ENCODE results near the gene LDLRAD3. TPM values are rescaled to one million over a fixed set of nuclear protein-coding genes. Genes with fewer than 3 reads are reported as not detected.

The LDLRAD3 gene
- total and polyA plus RNA-seq, 8 donors, result 2.5 to 6.8 (median 5.6) TPM

DNA sequence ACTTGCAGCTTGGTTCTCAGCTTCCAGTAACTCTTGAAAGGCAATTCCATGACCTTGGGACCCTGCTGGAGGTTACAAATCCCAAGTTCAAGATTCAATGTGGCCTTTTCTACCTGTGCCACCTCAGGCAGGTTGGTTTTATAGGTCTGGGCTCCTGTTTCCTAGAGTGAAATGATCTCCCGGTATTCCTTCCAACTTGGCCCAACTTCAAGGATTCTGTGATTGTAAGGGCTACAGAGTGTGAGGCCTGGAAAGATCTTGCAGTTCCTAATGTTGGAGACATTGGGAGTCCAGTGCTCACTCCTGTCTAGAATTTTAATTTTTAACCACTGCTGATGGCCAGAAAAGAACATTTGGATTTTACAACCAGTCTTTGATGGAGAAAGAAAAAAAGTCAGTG is 91.6 kb downstream of the LDLRAD3 start:
- no peak for FAIRE-seq
- TF ChIP-seq, protein P1, sequence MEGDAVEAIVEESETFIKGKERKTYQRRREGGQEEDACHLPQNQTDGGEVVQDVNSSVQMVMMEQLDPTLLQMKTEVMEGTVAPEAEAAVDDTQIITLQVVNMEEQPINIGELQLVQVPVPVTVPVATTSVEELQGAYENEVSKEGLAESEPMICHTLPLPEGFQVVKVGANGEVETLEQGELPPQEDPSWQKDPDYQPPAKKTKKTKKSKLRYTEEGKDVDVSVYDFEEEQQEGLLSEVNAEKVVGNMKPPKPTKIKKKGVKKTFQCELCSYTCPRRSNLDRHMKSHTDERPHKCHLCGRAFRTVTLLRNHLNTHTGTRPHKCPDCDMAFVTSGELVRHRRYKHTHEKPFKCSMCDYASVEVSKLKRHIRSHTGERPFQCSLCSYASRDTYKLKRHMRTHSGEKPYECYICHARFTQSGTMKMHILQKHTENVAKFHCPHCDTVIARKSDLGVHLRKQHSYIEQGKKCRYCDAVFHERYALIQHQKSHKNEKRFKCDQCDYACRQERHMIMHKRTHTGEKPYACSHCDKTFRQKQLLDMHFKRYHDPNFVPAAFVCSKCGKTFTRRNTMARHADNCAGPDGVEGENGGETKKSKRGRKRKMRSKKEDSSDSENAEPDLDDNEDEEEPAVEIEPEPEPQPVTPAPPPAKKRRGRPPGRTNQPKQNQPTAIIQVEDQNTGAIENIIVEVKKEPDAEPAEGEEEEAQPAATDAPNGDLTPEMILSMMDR (IDR thresholded peaks at IDR 0.05), result no peak
- Histone ChIP-seq H3K9me3 (no peaks in the 10 kb centered on the region), H3K27me3 (no peaks in the 10 kb centered on the region), H3K4me1 (peaks cover 5 to 27% (median 22%) of the 10 kb centered on the region in 3 donors), H3K4me3 (no peak overlapping the region), H3K27ac (peak overlapping the region in 1 of 4 donors; percentile 14), H3K36me3 (no peaks in the 10 kb centered on the region)
- ATAC-seq, result peak; percentile 56 to 78 (median 66)
- intact Hi-C loops (cut with DNase I), result no loop called here
- DNase-seq, result peak in 2 of 6 donors; percentile 26 to 44
- WGBS, 2 donors, result 12 to 13% methylated on average over 1 of the region's 1 CpG

- FAIRE-seq, result no peak
- peak overlapping the region in 1 of 4 donors; percentile 15 for H3K27ac ChIP-seq
These were observed 92.1 kb downstream of the LDLRAD3 start for GRCh38 chr11:36035999-36036398.

GRCh38 chr11:36037031-36037430 is 93.2 kb downstream of the LDLRAD3 start:
- DNase-seq (peak; percentile 67 to 87 (median 78)), ATAC-seq (peak; percentile 82 to 89 (median 86)), FAIRE-seq (no peak)
- no peaks in the 10 kb centered on the region for H3K36me3 ChIP-seq
- H3K9me3 ChIP-seq, result no peaks in the 10 kb centered on the region
- H3K27ac ChIP-seq, result no peak overlapping the region
- intact Hi-C loops (cut with DNase I), result no loop called here
- H3K27me3 ChIP-seq, result no peaks in the 10 kb centered on the region
- H3K4me1 ChIP-seq, result peaks cover 5 to 27% (median 22%) of the 10 kb centered on the region in 3 donors
- WGBS, 2 donors, result 2 to 12% methylated on average over 7 of the region's 7 CpGs
- H3K4me3 ChIP-seq, result no peak overlapping the region
- TF ChIP-seq, protein P1 (IDR thresholded peaks at IDR 0.05), result no peak

More at GRCh38 chr11:36035999-36036398, 92.1 kb downstream of the LDLRAD3 start:
- Histone ChIP-seq H3K4me1 (peaks cover 5 to 27% (median 22%) of the 10 kb centered on the region in 3 donors), H3K36me3 (no peaks in the 10 kb centered on the region), H3K9me3 (no peaks in the 10 kb centered on the region), H3K4me3 (no peak overlapping the region), H3K27me3 (no peaks in the 10 kb centered on the region)
- DNase-seq (peak in 1 of 6 donors; percentile 66), ATAC-seq (no peak)
- intact Hi-C loops (cut with DNase I), result no loop called here
- TF ChIP-seq, protein P1 (IDR thresholded peaks at IDR 0.05), result no peak
- 83 to 90% methylated on average over 9 of the region's 9 CpGs for WGBS, 2 donors

DNA sequence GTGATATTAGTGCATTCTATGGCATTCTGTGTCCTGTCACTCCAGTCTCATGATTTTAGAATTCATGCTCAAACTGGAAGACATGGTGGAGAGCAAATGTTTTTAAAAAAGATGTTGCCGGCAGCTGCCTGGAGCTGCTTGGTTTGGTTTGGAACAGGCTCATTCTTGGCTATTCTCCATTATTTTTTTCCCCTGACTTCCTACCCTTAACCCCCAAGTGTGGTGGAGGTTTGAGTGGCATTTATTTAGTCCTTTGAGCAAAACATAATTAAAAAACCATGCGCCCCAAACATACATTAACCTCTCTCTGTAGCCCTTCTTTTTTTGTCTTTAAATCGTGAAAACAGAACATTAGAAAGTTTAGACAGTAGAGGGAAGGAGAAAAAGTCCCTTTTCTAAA is 94.7 kb downstream of the LDLRAD3 start:
- intact Hi-C loops (cut with DNase I), result no loop called here
- H3K36me3 ChIP-seq, result no peaks in the 10 kb centered on the region
- 66 to 71% methylated on average over 3 of the region's 3 CpGs for whole genome bisulfite sequencing, 2 donors

DNA sequence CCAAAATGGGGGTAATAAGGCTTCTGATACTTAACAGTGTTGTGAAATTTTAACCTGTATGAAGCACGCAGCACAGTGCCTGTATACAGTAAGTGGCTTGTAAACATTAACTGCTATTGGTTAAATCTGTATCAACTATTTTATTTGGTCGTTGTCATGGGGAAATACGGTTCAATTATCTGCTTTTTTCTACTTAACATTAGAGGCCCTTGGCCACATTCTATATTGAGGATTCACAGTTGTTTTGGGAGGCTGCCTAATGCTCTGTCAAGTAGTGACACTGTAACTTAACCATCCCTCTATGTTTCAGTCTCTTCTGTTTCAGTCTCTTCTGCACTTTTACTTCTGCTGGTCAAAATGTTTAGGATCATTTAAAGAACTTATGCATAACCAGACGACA is 95.6 kb downstream of the LDLRAD3 start:
- FAIRE-seq, result no peak
- Histone ChIP-seq H3K27ac (no peak overlapping the region), H3K36me3 (no peaks in the 10 kb centered on the region), H3K9me3 (no peaks in the 10 kb centered on the region), H3K4me3 (no peak overlapping the region), H3K4me1 (peaks cover 5 to 27% (median 22%) of the 10 kb centered on the region in 3 donors), H3K27me3 (no peaks in the 10 kb centered on the region)
- no peak for ATAC-seq
- TF ChIP-seq, protein P1 (IDR thresholded peaks at IDR 0.05), result no peak
- no peak for DNase-seq
- 57 to 66% methylated on average over 4 of the region's 4 CpGs for WGBS, 2 donors
- intact Hi-C loops (cut with DNase I), result no loop called here

More for the DNA sequence above, 94.7 kb downstream of the LDLRAD3 start:
- Histone ChIP-seq H3K4me1 (peaks cover 5 to 27% (median 22%) of the 10 kb centered on the region in 3 donors), H3K9me3 (no peaks in the 10 kb centered on the region), H3K27ac (no peak overlapping the region), H3K4me3 (no peak overlapping the region), H3K27me3 (no peaks in the 10 kb centered on the region)
- DNase-seq (no peak), FAIRE-seq (no peak), ATAC-seq (no peak)
- TF ChIP-seq, protein P1 (IDR thresholded peaks at IDR 0.05), result no peak

Measured in pancreas (tissue), 10 donors.